Glutamatergic neuron (in vitro differentiated cells): Measurements from ENCODE around the gene UBR7. TPM values are rescaled to one million over a fixed set of nuclear protein-coding genes. Genes with fewer than 3 reads are reported as not detected.

Experiments used
- DNase-seq: peaks from one replicate; pipeline ENCODE4 v3.0.0; 2022
- H3K27ac Mint-ChIP-seq: one replicate; pipeline ENCODE4 v1.8.0; 2020; ENCODE audit warnings: mild to moderate bottlenecking, mixed read lengths, inconsistent platforms; ENCODE audit not compliant: unreplicated experiment
- H3K27me3 Mint-ChIP-seq: one replicate; pipeline ENCODE4 v1.8.0; 2020; ENCODE audit warnings: mild to moderate bottlenecking, moderate library complexity, mixed read lengths, inconsistent platforms; ENCODE audit not compliant: unreplicated experiment
- H3K36me3 Mint-ChIP-seq: one replicate; pipeline ENCODE4 v1.8.0; 2020; ENCODE audit warnings: mild to moderate bottlenecking, mixed read lengths, inconsistent platforms; ENCODE audit not compliant: unreplicated experiment
- H3K4me1 Mint-ChIP-seq: one replicate; pipeline ENCODE4 v1.8.0; 2020; ENCODE audit warnings: mild to moderate bottlenecking, low read depth, mixed read lengths, inconsistent platforms; ENCODE audit not compliant: unreplicated experiment
- H3K4me3 Mint-ChIP-seq: one replicate; pipeline ENCODE4 v1.8.0; 2020; ENCODE audit warnings: mild to moderate bottlenecking, mixed read lengths, inconsistent platforms; ENCODE audit not compliant: unreplicated experiment
- H3K9me3 Mint-ChIP-seq: one replicate; pipeline ENCODE4 v1.8.0; 2020; ENCODE audit warnings: mild to moderate bottlenecking, moderate library complexity, mixed read lengths, inconsistent platforms; ENCODE audit not compliant: unreplicated experiment
- total RNA-seq: library from RNA; stranded (reverse); fragmentation: NEBNext Ultra II Directional; extraction: Animal tissue kit (Norgen Biotek cat#: 25700); gene quantifications from one replicate; pipeline ENCODE4 v1.2.1, GENCODE V29; 2021; ENCODE audit not compliant: unreplicated experiment
- TF ChIP-seq, protein P1 (sequence below): fragments of 200-600 bp; sonication (generic); IDR thresholded peaks from one replicate; pipeline ENCODE4 v1.5.0; 2021; ENCODE audit not compliant: partially characterized antibody, unreplicated experiment

Gene UBR7
- total RNA-seq, 1 donor from 2014 or later: 17.4 TPM

DNA sequence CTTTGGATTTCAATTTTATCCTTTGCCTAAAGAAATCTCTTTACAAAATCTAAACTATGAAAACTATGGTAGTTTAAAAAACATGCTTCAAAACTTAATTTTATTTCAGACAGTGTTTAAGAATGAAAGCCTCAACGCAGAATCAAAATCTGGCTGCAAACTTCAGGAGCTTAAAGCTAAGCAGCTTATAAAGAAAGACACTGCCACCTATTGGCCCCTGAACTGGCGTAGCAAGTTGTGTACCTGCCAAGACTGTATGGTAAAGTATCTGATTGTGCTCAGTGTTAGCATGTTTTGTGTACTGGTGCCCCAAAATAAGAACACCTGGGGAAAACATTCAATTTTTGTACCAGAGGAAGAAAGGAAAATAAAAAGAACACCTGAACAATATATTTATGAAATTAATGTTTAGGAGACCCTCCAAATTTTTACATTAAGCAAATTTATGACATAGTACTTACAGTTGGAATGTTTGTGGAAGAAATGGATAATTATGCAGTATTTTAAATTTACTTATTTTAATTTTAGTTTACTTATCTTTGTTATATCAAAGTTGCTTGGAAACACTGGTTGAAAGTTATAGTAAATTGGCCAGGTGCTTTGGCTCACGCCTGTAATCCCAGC, 12.2 kb downstream of the UBR7 start:
- Mint-ChIP-seq H3K4me1 (no peaks in the 10 kb centered on the region), H3K36me3 (peaks cover 7% of the 10 kb centered on the region), H3K27me3 (peaks cover 2% of the 10 kb centered on the region), H3K9me3 (no peaks in the 10 kb centered on the region), H3K27ac (no peak overlapping the region), H3K4me3 (no peak overlapping the region)
- TF ChIP-seq, protein P1, sequence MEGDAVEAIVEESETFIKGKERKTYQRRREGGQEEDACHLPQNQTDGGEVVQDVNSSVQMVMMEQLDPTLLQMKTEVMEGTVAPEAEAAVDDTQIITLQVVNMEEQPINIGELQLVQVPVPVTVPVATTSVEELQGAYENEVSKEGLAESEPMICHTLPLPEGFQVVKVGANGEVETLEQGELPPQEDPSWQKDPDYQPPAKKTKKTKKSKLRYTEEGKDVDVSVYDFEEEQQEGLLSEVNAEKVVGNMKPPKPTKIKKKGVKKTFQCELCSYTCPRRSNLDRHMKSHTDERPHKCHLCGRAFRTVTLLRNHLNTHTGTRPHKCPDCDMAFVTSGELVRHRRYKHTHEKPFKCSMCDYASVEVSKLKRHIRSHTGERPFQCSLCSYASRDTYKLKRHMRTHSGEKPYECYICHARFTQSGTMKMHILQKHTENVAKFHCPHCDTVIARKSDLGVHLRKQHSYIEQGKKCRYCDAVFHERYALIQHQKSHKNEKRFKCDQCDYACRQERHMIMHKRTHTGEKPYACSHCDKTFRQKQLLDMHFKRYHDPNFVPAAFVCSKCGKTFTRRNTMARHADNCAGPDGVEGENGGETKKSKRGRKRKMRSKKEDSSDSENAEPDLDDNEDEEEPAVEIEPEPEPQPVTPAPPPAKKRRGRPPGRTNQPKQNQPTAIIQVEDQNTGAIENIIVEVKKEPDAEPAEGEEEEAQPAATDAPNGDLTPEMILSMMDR: peak; percentile 32
- no peak for DNase-seq

DNA sequence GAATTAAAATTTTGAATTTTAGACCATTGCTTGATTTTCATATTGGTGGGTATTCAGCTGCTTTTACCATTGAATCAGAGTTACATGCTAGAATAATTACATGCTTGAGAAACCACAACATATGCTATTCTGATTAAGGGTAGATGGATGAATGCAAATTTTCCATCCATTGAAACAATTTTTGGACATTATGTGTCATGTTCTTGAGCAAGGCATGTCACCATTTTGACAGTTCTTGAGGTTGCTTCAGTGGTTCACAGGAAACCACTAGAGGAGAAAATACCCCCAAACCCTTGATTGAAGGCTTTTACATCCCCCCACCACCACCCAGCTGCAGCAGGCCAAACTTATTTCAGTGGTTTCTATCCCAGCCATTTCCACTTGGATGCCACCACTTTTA, 13.5 kb downstream of the UBR7 start:
- Mint-ChIP-seq H3K9me3 (no peaks in the 10 kb centered on the region), H3K27me3 (peaks cover 2% of the 10 kb centered on the region), H3K4me3 (no peak overlapping the region), H3K36me3 (peaks cover 7% of the 10 kb centered on the region), H3K4me1 (no peaks in the 10 kb centered on the region), H3K27ac (no peak overlapping the region)
- TF ChIP-seq, protein P1: no peak
- DNase-seq: no peak

DNA sequence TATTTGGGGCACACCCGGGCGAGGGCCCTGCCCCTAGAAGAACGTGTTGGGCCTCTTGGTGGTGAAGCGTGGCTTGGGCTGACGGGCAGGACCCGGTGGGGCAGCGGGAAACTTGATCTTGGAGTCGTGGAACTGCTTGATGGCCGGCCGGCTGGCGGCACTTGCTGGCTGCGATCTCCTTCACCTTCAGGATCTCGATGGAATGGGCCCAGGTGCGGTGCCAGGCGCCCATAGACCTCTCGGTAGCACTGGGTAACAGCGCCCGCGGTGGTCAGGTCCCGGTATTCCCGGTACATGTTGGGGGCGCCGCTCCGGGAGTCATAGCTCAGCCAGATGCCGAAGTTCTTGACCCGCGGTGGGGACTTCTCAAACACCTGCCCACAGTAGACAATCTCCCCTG, 16.5 kb downstream of the UBR7 start:
- Mint-ChIP-seq H3K36me3 (peaks cover 4% of the 10 kb centered on the region), H3K4me1 (no peaks in the 10 kb centered on the region), H3K27ac (no peak overlapping the region), H3K27me3 (peaks cover 2% of the 10 kb centered on the region), H3K9me3 (no peaks in the 10 kb centered on the region), H3K4me3 (no peak overlapping the region)
- TF ChIP-seq, protein P1: no peak
- DNase-seq: no peak

DNA sequence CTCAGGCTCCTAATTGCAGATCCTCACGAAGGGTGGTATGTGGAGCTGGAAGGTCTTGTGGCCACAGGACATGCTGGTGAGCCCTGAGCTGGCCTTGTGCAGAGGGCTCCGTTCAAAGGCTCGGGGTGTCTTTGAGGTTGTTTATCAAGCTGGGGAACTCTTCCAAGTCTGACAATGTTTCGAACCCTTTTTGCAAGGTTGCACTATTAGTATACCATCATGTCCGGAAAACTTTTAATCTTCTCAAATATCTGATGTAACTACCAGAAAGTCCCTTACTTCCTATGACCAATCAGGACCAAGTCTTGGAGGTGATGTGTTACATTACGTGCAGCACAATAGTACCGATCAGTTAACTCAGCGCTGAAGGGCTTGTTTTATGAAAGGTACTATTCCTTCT, 21.5 kb downstream of the UBR7 start:
- TF ChIP-seq, protein P1: no peak
- Mint-ChIP-seq H3K4me1 (no peaks in the 10 kb centered on the region), H3K27ac (no peak overlapping the region), H3K4me3 (no peak overlapping the region), H3K9me3 (peaks cover 5% of the 10 kb centered on the region), H3K36me3 (no peaks in the 10 kb centered on the region), H3K27me3 (peaks cover 5% of the 10 kb centered on the region)
- DNase-seq: no peak

DNA sequence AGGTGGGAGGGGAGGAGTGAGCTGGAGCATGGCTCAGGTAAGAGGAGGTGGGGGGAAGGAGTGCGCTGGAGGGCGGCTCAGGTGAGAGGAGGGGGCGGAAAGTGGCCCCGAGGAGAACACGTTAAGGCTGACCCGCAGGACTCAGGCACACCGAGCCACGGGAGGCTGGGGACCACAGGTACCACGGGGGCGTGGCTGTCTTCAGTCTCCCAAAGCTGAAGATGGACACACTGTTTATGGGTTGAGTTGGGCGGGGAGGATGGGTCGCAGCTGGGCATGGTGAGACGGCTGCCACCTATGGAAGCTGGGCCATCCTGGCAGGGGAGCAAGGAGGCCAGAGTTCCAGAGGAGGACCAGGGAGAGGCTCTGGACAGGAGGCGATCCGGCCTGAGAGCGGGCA, 23.5 kb downstream of the UBR7 start:
- H3K27me3 Mint-ChIP-seq: peaks cover 3% of the 10 kb centered on the region
- no peak overlapping the region for H3K27ac Mint-ChIP-seq
- no peak overlapping the region for H3K4me3 Mint-ChIP-seq
- H3K4me1 Mint-ChIP-seq: no peaks in the 10 kb centered on the region
- TF ChIP-seq, protein P1: no peak
- no peaks in the 10 kb centered on the region for H3K36me3 Mint-ChIP-seq
- DNase-seq: no peak
- peaks cover 9% of the 10 kb centered on the region for H3K9me3 Mint-ChIP-seq
